GM12874 (cell line): ENCODE data around the gene ALKBH8.

Experiments used
- CTCF ChIP-seq: IDR thresholded peaks from 2 replicates; pipeline ENCODE4 v1.5.1; 2011; ENCODE audit warnings: low read depth, mild to moderate bottlenecking, control low read depth, low read length, moderate library complexity; ENCODE audit not compliant: insufficient read depth

ALKBH8 gene

GRCh38 chr11:107468596-107468995 is 96.9 kb downstream of the ALKBH8 start:
- no peak for TF ChIP-seq CTCF

- TF ChIP-seq CTCF, result no peak
Measured at GRCh38 chr11:107467696-107468095, 97.8 kb downstream of the ALKBH8 start.

GRCh38 chr11:107457558-107458271 is 107.8 kb downstream of the ALKBH8 start, which contains the start of gene CWF19L2:
CWF19L2 (minus strand) TSS chr11:107457825; CDS start chr11:107457816, 9 bp downstream.
- TF ChIP-seq CTCF, result no peak

- no peak for TF ChIP-seq CTCF
Measured at GRCh38 chr11:107457205-107457557, 108.4 kb downstream of the ALKBH8 start.

- TF ChIP-seq CTCF, result no peak
Measured at GRCh38 chr11:107453594-107454286, 111.8 kb downstream of the ALKBH8 start.
